ENCODE results near the gene ATP13A4. TPM values are rescaled to one million over a fixed set of nuclear protein-coding genes. Genes with fewer than 3 reads are reported as not detected.

Gene ATP13A4
- total and polyA plus RNA-seq, 7 donors, result 0.49 to 3.0 (median 0.60) TPM; not detected in 2

GRCh38 chr3:193488741-193489140 lies 66.0 kb downstream of the ATP13A4 start:
- Histone ChIP-seq H3K27ac (no peak overlapping the region), H3K27me3 (no peaks in the 10 kb centered on the region), H3K4me3 (no peak overlapping the region), H3K4me1 (no peaks in the 10 kb centered on the region), H3K9me3 (no peaks in the 10 kb centered on the region), H3K36me3 (no peaks in the 10 kb centered on the region)
- no peak for DNase-seq
- no peak for TF ChIP-seq EP300 (IDR thresholded peaks at IDR 0.05)
- TF ChIP-seq POLR2AphosphoS5 (IDR thresholded peaks at IDR 0.05), result no peak
- no peak for TF ChIP-seq POLR2A (IDR thresholded peaks at IDR 0.05)
- no peak for TF ChIP-seq CTCF (IDR thresholded peaks at IDR 0.05)
- intact Hi-C loops (cut with DNase I), result no loop called here
- WGBS, 2 donors, result 93 to 96% methylated on average over 5 of the region's 5 CpGs

GRCh38 chr3:193483988-193484539 lies 70.6 kb downstream of the ATP13A4 start:
- 46 to 48% methylated on average over 1 of the region's 1 CpG for WGBS, 2 donors
- H3K4me3 ChIP-seq, result no peak overlapping the region
- H3K36me3 ChIP-seq, result no peaks in the 10 kb centered on the region
- no peak for DNase-seq
- H3K27me3 ChIP-seq, result no peaks in the 10 kb centered on the region
- intact Hi-C loops (cut with DNase I), result no loop called here
- TF ChIP-seq POLR2A (IDR thresholded peaks at IDR 0.05) (no peak), POLR2AphosphoS5 (IDR thresholded peaks at IDR 0.05) (no peak), EP300 (IDR thresholded peaks at IDR 0.05) (no peak)
- H3K27ac ChIP-seq, result no peak overlapping the region
- no peaks in the 10 kb centered on the region for H3K4me1 ChIP-seq
- no peaks in the 10 kb centered on the region for H3K9me3 ChIP-seq

GRCh38 chr3:193481436-193481835 lies 73.3 kb downstream of the ATP13A4 start:
- H3K4me1 ChIP-seq, result no peaks in the 10 kb centered on the region
- no peak overlapping the region for H3K27ac ChIP-seq
- no peaks in the 10 kb centered on the region for H3K9me3 ChIP-seq
- no peak for DNase-seq
- TF ChIP-seq EP300 (IDR thresholded peaks at IDR 0.05) (no peak), POLR2AphosphoS5 (IDR thresholded peaks at IDR 0.05) (no peak), CTCF (IDR thresholded peaks at IDR 0.05) (no peak)
- H3K27me3 ChIP-seq, result no peaks in the 10 kb centered on the region
- H3K4me3 ChIP-seq, result no peak overlapping the region
- intact Hi-C loops (cut with DNase I), result no loop called here
- no peaks in the 10 kb centered on the region for H3K36me3 ChIP-seq
- 43 to 52% methylated on average over 1 of the region's 1 CpG for WGBS, 2 donors

- Histone ChIP-seq H3K4me1 (no peaks in the 10 kb centered on the region), H3K9me3 (no peaks in the 10 kb centered on the region), H3K27me3 (no peaks in the 10 kb centered on the region), H3K36me3 (no peaks in the 10 kb centered on the region), H3K4me3 (no peak overlapping the region), H3K27ac (no peak overlapping the region)
- TF ChIP-seq POLR2A (IDR thresholded peaks at IDR 0.05) (no peak), CTCF (IDR thresholded peaks at IDR 0.05) (no peak)
- intact Hi-C loops (cut with DNase I), result no loop called here
- 92 to 97% methylated on average over 4 of the region's 4 CpGs for WGBS, 2 donors
- DNase-seq, result no peak
Observed at GRCh38 chr3:193474446-193474845, 80.2 kb downstream of the ATP13A4 start.

- 83 to 89% methylated on average over 6 of the region's 6 CpGs for WGBS, 2 donors
- Histone ChIP-seq H3K27me3 (no peaks in the 10 kb centered on the region), H3K36me3 (no peaks in the 10 kb centered on the region), H3K27ac (no peak overlapping the region), H3K4me1 (no peaks in the 10 kb centered on the region), H3K4me3 (no peak overlapping the region), H3K9me3 (no peaks in the 10 kb centered on the region)
- TF ChIP-seq CTCF (IDR thresholded peaks at IDR 0.05), result no peak
- TF ChIP-seq EP300 (IDR thresholded peaks at IDR 0.05), result no peak
- TF ChIP-seq POLR2A (IDR thresholded peaks at IDR 0.05), result no peak
- no peak for TF ChIP-seq POLR2AphosphoS5 (IDR thresholded peaks at IDR 0.05)
- no peak for DNase-seq
- intact Hi-C loops (cut with DNase I), result no loop called here
Observed at GRCh38 chr3:193470710-193471109, 84.0 kb downstream of the ATP13A4 start.
